Stomach (tissue), 9 donors: Measurements from ENCODE around the gene ESPN. TPM values are rescaled to one million over a fixed set of nuclear protein-coding genes. Genes with fewer than 3 reads are reported as not detected.
"Not testable (repeated sequence)": the region's sequence is repeated elsewhere in the genome, so short reads cannot be mapped to it uniquely, and the experiment has no call there.

Experiments used
- DNase-seq, 2 donors: peaks; one replicate each; pipeline versions ENCODE4 v3.0.0 to v3.0.0-alpha.2; 2013 to 2019
- H3K27ac ChIP-seq, 5 donors: fragments of 200-600 bp in 4 of 5; sonication (generic) in 4 of 5; one replicate each; pipeline ENCODE4 v1.5.1; 2013 to 2019; ENCODE audit warnings: mild to moderate bottlenecking in 1 of 5, moderate library complexity in 1 of 5
- H3K27me3 ChIP-seq, 3 donors: fragments of 200-600 bp; sonication (generic); one replicate each; pipeline ENCODE4 v1.5.1; 2017 to 2019; ENCODE audit warnings: mixed run types in 1 of 3
- H3K36me3 ChIP-seq, 4 donors: fragments of 200-600 bp; sonication (generic); 1 replicate in 3 of 4; 2 replicates in 1 of 4; pipeline ENCODE4 v1.5.1; 2016 to 2019
- H3K4me1 ChIP-seq, 4 donors: fragments of 200-600 bp; sonication (generic); one replicate each; pipeline ENCODE4 v1.5.1; 2016 to 2019
- H3K4me3 ChIP-seq, 4 donors: fragments of 200-600 bp; sonication (generic) in 3 of 4; one replicate each; pipeline ENCODE4 v1.5.1; 2016 to 2019; ENCODE audit warnings: mild to moderate bottlenecking in 1 of 4
- H3K9me3 ChIP-seq, 4 donors: fragments of 200-600 bp; sonication (generic); one replicate each; pipeline ENCODE4 v1.5.1; 2016 to 2019
- CTCF ChIP-seq, 7 experiments: fragments of 450-650 bp in 4 of 7; fragments of 200-600 bp in 3 of 7; sonication (generic) in 3 of 7; IDR thresholded peaks; one replicate each; pipeline ENCODE4 v1.5.1; 2016 to 2019; ENCODE audit warnings: antibody characterized with exemption in 7 of 7, control low read depth in 2 of 7, mild to moderate bottlenecking in 1 of 7
- EP300 ChIP-seq: sonication (generic); formaldehyde crosslinking; IDR thresholded peaks from one replicate; pipeline ENCODE4 v1.6.1; 2017; ENCODE audit warnings: antibody characterized with exemption
- POLR2A ChIP-seq, 4 donors: fragments of 450-650 bp; IDR thresholded peaks; one replicate each; pipeline ENCODE4 v1.6.1; 2016; ENCODE audit warnings: antibody characterized with exemption in 4 of 4, control low read depth in 2 of 4, mild to moderate bottlenecking in 1 of 4, moderate library complexity in 1 of 4
- POLR2AphosphoS5 ChIP-seq, 3 donors: sonication (generic); formaldehyde crosslinking; IDR thresholded peaks; one replicate each; pipeline ENCODE4 v1.6.1; 2016; ENCODE audit warnings: antibody characterized with exemption in 3 of 3
- WGBS, 5 donors: extraction: QIAGEN DNeasy Blood & Tissue Kit in 3 of 5; methylation state at CpG; one replicate each; pipeline versions ENCODE4 v1.1.5 to v1.1.7; 2013 to 2018; 5-methylcytosine and 5-hydroxymethylcytosine counted together
- intact Hi-C: fragments of 100-400 bp; cut with DNase I; formaldehyde crosslinking; loops from one replicate; pipeline ENCODE4 v1.15.1; 2023; ENCODE audit warnings: low total_unique reads
- polyA plus RNA-seq, 3 donors: library from polyadenylated mRNA; stranded (reverse); fragments of 200-250 nt; gene quantifications; one replicate each; pipeline ENCODE4 v1.2.3, GENCODE V29; 2013
- total RNA-seq, 5 donors: library from RNA; depleted of rRNA; stranded (reverse); fragments of >200 nt; gene quantifications; one replicate each; pipeline versions ENCODE4 v1.1.0 to v1.2.3, GENCODE V29; 2014 to 2016
- donor health status: healthy with polysubstance abuse.
- donor health status: Bipolar disorder and iron deficiency.
- donor health status: healthy.

ESPN gene
- total and polyA plus RNA-seq, 8 donors = 1.5 to 68.4 (median 4.8) TPM; not detected in 2

GRCh38 chr1:6448749-6449631 lies 24.4 kb downstream of the ESPN start:
- Histone ChIP-seq H3K27ac (no peak overlapping the region), H3K36me3 (no peaks in the 10 kb centered on the region)

DNA sequence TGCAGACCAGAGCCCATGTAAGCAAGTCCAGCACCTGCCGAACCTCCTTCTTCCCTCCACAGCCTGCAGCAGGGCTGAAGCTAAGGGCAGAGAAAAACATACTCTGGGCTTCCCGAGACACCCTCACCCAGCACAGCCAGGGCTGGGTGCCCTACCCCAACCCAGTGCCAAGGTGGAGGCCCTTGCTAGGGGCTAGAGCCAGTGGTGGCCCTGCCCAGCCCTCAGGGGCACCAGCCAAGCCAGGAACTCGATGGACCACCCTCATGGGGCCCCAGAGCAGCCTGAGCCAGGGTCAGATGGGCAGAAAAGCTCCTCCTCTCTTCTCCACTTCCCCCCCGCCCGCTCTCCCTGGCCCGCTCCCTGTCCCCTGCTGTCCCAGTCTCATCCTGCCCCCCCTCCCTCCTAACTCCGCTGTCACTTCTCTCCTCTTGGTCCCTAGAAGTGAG lies 25.5 kb downstream of the ESPN start:
- Histone ChIP-seq H3K4me3 (no peak overlapping the region), H3K4me1 (peaks cover 31 to 59% (median 46%) of the 10 kb centered on the region in 4 donors), H3K27me3 (peaks cover 28 to 100% (median 73%) of the 10 kb centered on the region in 3 donors), H3K36me3 (no peaks in the 10 kb centered on the region), H3K27ac (no peak overlapping the region), H3K9me3 (no peaks in the 10 kb centered on the region)
- 40 to 79% (median 59%) methylated on average over 6 to 7 of the region's 7 CpGs for WGBS, 5 donors
- TF ChIP-seq CTCF (IDR thresholded peaks at IDR 0.05) = no peak
- TF ChIP-seq POLR2AphosphoS5 (IDR thresholded peaks at IDR 0.05) = no peak
- TF ChIP-seq POLR2A (IDR thresholded peaks at IDR 0.05) = no peak
- TF ChIP-seq EP300 = no peak
- intact Hi-C loops = no loop called here
- no peak for DNase-seq

More at GRCh38 chr1:6448749-6449631, 24.4 kb downstream of the ESPN start:
- WGBS, 5 donors = 7 to 36% (median 15%) methylated on average over 16 to 63 of the region's 66 CpGs
- peaks cover 24 to 49% (median 41%) of the 10 kb centered on the region in 4 donors for H3K4me1 ChIP-seq
- no peaks in the 10 kb centered on the region for H3K9me3 ChIP-seq
- intact Hi-C loops = no loop called here
- peak; percentile 50 to 78 for DNase-seq
- H3K4me3 ChIP-seq = peak overlapping the region; percentile 23 to 42 (median 29)
- no peak for TF ChIP-seq POLR2A (IDR thresholded peaks at IDR 0.05)
- no peak for TF ChIP-seq POLR2AphosphoS5 (IDR thresholded peaks at IDR 0.05)
- H3K27me3 ChIP-seq = peaks cover 17 to 99% (median 63%) of the 10 kb centered on the region in 3 donors

DNA sequence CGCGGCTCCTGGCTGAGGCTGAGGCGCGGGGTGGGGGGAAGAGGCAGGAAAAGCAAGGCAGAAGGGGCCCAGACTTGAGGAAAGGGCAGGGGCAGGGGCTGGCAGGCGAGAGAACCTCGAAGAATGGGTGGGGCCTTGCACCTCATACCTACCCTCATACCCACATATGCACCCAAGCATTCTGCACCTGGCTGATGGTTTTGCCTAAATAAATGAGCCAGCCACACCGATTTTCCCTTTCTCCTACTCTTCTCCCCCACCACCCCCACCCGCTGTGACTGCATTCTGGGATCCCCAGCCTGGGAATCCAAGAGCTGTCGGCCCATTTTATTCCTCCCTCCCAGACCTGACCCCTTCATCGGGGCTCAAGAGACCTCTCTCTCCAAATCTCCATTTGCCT lies 25.9 kb downstream of the ESPN start:
- intact Hi-C loops = not testable (repeated sequence)

GRCh38 chr1:6450943-6451373 lies 26.4 kb downstream of the ESPN start:
- no peak overlapping the region for H3K27ac ChIP-seq

More for the DNA sequence above, 25.9 kb downstream of the ESPN start:
- peaks cover 32 to 64% (median 48%) of the 10 kb centered on the region in 4 donors for H3K4me1 ChIP-seq
- not testable (repeated sequence) for DNase-seq, H3K4me3 ChIP-seq, H3K36me3 ChIP-seq, H3K9me3 ChIP-seq, H3K27ac ChIP-seq
- H3K27me3 ChIP-seq = peaks cover 30 to 100% (median 78%) of the 10 kb centered on the region in 3 donors
- WGBS, 5 donors = 46 to 66% (median 55%) methylated on average over 8 to 10 of the region's 10 CpGs

DNA sequence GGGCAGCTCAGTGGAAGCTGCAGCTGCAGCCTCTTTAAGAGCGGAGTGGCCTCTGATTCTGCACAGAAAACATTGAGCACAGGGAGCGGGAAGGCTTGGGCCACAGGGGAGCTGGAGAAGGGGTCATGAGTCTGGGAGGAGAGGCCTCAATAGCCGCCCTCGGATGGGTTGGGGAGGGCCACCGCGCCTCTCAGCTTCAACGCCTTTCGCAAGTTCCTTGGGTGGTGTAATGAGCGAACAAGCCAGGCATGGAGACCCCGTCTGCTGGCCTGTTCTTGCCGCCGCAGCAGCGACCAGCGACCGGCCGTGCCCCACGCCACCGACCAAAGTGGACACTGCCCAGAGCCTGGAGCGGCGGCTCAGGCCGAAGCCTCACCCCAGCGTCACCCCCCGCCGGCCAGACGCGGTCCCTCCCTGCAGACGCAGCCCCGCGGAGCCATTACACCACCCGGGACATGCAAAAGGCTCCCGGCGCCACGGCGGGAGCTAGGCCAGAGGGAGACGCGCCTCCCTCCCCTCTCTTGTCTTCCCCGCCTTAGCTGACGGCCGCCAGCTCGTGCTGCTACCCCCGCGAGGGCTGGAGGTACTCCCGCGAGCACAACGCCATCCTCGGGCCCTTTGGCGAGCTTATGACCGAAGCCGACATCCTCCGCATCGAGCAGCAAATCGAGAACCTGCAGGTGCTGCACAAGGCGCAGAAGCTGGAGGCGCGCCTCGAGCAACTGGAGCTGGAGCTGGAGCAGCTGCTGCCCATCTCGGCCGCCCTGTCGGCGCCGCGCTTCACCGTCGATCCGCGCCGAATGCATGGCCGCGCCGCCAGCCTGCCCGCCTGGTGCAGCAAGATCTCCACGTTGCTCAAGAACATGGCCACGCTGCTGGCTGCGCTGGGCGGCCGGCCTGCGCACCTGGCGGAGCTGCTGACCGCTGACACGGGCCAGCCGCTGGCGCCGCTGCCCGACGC lies 29.6 kb downstream of the ESPN start:
- H3K4me3 ChIP-seq, intact Hi-C loops, H3K9me3 ChIP-seq, DNase-seq, H3K27ac ChIP-seq, H3K36me3 ChIP-seq: not testable (repeated sequence)
- H3K27me3 ChIP-seq = peaks cover 17 to 94% (median 55%) of the 10 kb centered on the region in 3 donors
- 23 to 59% (median 40%) methylated on average over 28 to 85 of the region's 85 CpGs for WGBS, 5 donors
- peaks cover 8 to 38% (median 23%) of the 10 kb centered on the region in 4 donors for H3K4me1 ChIP-seq

More at GRCh38 chr1:6450943-6451373, 26.4 kb downstream of the ESPN start:
- H3K4me3 ChIP-seq = no peak overlapping the region
- peaks cover 32 to 65% (median 48%) of the 10 kb centered on the region in 4 donors for H3K4me1 ChIP-seq
- intact Hi-C loops = no loop called here
- no peaks in the 10 kb centered on the region for H3K36me3 ChIP-seq
- DNase-seq = peak; percentile 57 to 74
- 37 to 55% (median 41%) methylated on average over 4 to 6 of the region's 6 CpGs for WGBS, 5 donors
- H3K27me3 ChIP-seq = peaks cover 30 to 100% (median 82%) of the 10 kb centered on the region in 3 donors
- H3K9me3 ChIP-seq = no peaks in the 10 kb centered on the region
- no peak for TF ChIP-seq POLR2A (IDR thresholded peaks at IDR 0.05)
- no peak for TF ChIP-seq EP300
- no peak for TF ChIP-seq CTCF (IDR thresholded peaks at IDR 0.05)
- TF ChIP-seq POLR2AphosphoS5 (IDR thresholded peaks at IDR 0.05) = no peak
